Measurements from ENCODE around the gene SH3BP4. TPM values are rescaled to one million over a fixed set of nuclear protein-coding genes. Genes with fewer than 3 reads are reported as not detected.

The SH3BP4 gene
- total and polyA plus RNA-seq, 10 of the 15 experiments (the other 5 are each of a cell fraction or from before 2014, with no cell fraction given), result 0.03 to 0.36 TPM; not detected in 8

DNA sequence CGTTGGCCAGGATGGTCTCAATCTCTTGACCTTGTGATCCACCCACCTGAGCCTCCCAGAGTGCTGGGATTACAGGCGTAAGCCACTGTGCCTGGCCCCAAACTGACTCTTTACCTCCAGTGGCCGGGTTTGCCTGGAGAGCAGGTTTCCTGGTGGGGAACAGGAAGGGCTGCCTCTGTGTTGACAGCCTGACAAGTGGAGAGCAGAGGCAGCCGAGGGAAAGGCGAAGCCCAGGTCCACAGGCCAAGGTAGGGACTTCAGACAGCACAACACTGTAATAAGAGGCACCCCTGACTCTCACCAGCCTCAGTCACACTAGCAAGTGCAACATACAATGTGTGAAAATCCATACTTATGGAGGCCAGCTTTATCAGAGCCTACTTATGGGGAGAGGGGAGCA lies 16.5 kb upstream of the SH3BP4 start (continued):
- TF ChIP-seq ZNF592 (IDR thresholded peaks at IDR 0.05) (no peak), MXI1 (IDR thresholded peaks at IDR 0.05; ENCODE audit: low read depth, low read length) (no peak), RBBP5 (conservative IDR thresholded peaks at IDR 0.05) (no peak), MTA2 (IDR thresholded peaks at IDR 0.05; ENCODE audit: low read depth) (no peak), SMARCA5 (IDR thresholded peaks at IDR 0.05) (no peak)

DNA sequence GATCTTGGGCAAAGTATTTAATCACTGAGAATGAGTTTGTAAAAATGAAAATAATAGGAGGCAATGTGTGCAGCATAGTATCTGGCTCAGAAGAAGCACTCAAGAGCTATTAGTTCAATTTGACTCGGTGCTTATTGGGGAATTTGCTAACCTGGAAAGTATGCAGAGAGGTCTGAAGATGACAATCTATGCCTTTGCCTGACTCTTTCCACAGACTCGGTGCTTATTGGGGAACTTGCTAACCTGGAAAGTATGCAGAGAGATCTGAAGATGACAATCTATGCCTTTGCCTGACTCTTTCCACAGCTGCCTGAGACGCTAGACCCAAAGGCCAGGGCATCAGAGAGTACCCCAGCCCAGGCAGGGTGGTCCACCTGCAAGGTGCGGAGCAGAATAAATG lies 12.2 kb upstream of the SH3BP4 start:
- Histone ChIP-seq H3K4me1 (ENCODE audit: control insufficient read depth, insufficient read depth, low read length) (no peaks in the 10 kb centered on the region), H3K27ac (ENCODE audit: control insufficient read depth, insufficient read depth) (no peak overlapping the region), H3K9me3 (replicated peaks; ENCODE audit: control insufficient read depth, insufficient read depth, low read length) (no peaks in the 10 kb centered on the region), H3K79me2 (ENCODE audit: control insufficient read depth, insufficient read depth, low read length) (no peaks in the 10 kb centered on the region), H3K4me3 (no peak overlapping the region), H4K20me1 (ENCODE audit: control insufficient read depth, insufficient read depth) (no peaks in the 10 kb centered on the region), H3K36me3 (ENCODE audit: control insufficient read depth in 2 of 2, insufficient read depth in 2 of 2, low read length in 1 of 2) (no peaks in the 10 kb centered on the region), H3K4me2 (ENCODE audit: control insufficient read depth, insufficient read depth) (no peak overlapping the region), H3K9ac (ENCODE audit: control insufficient read depth, insufficient read depth, low read length) (no peak overlapping the region), H3K27me3 (replicated peaks in 1 of 2; ENCODE audit: control insufficient read depth in 2 of 2, insufficient read depth in 2 of 2, low read length in 1 of 2) (no peaks in the 10 kb centered on the region), H2AFZ (ENCODE audit: control insufficient read depth, low read depth, low read length) (no peak overlapping the region)
- in situ Hi-C loops (cut with MboI), result no loop called here
- no peak for TF ChIP-seq STAT1 (conservative IDR thresholded peaks at IDR 0.05)
- no peak for TF ChIP-seq BACH1 (IDR thresholded peaks at IDR 0.05; ENCODE audit: borderline replicate concordance)
- TF ChIP-seq ETV6 (conservative IDR thresholded peaks at IDR 0.05 in 1 of 2, IDR thresholded peaks at IDR 0.05 in 1 of 2; ENCODE audit: borderline replicate concordance in 1 of 2, low read depth in 1 of 2), result no peak
- TF ChIP-seq SP1 (IDR thresholded peaks at IDR 0.05; ENCODE audit: low read depth, low read length), result no peak
- TF ChIP-seq ESRRA (IDR thresholded peaks at IDR 0.05; ENCODE audit: low read length), result no peak
- no peak for TF ChIP-seq CHD4 (IDR thresholded peaks at IDR 0.05)
- TF ChIP-seq, protein P1, sequence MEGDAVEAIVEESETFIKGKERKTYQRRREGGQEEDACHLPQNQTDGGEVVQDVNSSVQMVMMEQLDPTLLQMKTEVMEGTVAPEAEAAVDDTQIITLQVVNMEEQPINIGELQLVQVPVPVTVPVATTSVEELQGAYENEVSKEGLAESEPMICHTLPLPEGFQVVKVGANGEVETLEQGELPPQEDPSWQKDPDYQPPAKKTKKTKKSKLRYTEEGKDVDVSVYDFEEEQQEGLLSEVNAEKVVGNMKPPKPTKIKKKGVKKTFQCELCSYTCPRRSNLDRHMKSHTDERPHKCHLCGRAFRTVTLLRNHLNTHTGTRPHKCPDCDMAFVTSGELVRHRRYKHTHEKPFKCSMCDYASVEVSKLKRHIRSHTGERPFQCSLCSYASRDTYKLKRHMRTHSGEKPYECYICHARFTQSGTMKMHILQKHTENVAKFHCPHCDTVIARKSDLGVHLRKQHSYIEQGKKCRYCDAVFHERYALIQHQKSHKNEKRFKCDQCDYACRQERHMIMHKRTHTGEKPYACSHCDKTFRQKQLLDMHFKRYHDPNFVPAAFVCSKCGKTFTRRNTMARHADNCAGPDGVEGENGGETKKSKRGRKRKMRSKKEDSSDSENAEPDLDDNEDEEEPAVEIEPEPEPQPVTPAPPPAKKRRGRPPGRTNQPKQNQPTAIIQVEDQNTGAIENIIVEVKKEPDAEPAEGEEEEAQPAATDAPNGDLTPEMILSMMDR (IDR thresholded peaks at IDR 0.05 in 2 of 3, conservative IDR thresholded peaks at IDR 0.05 in 1 of 3; ENCODE audit: control insufficient read depth in 2 of 3, extremely low read depth in 1 of 3, insufficient read depth in 1 of 3, low read depth in 3 of 3, low read length in 3 of 3), result no peak
- no peak for TF ChIP-seq MYC (IDR thresholded peaks at IDR 0.05; ENCODE audit: insufficient read depth, insufficient read length, insufficient replicate concordance, low read length, severe bottlenecking)
- TF ChIP-seq TBL1XR1 (IDR thresholded peaks at IDR 0.05; ENCODE audit: low read depth, low read length), result no peak
- no peak for TF ChIP-seq ZNF217 (IDR thresholded peaks at IDR 0.05)
- TF ChIP-seq NFXL1 (IDR thresholded peaks at IDR 0.05; ENCODE audit: borderline replicate concordance), result no peak
- TF ChIP-seq MEF2A (IDR thresholded peaks at IDR 0.05; ENCODE audit: insufficient read depth, low read depth, low read length), result no peak
- TF ChIP-seq KAT2A (conservative IDR thresholded peaks at IDR 0.05; ENCODE audit: control insufficient read depth, low read depth, low read length), result no peak
- intact Hi-C loops (cut with micrococcal nuclease; ENCODE audit: unreplicated experiment), result no loop called here
- WGBS (ENCODE audit: insufficient coverage, insufficient replicate concordance, low lambda C conversion rate, missing lambda C conversion rate), result 34% methylated on average over 4 of the region's 4 CpGs
- FAIRE-seq (no peak), ATAC-seq (no peak), DNase-seq (ENCODE audit: low read depth, low spot score) (no peak)
- ChIA-PET CTCF (no interaction called here), SMC1A (ENCODE audit: uncharacterized antibody, unreplicated experiment) (no interaction called here), RAD21 (ENCODE audit: unreplicated experiment) (no interaction called here), POLR2A (no interaction called here)
- no TSS peak for BruUV-seq (replicated peaks)

All from GM12878 (cell line).